Measurements from ENCODE around the gene C2orf42. TPM values are rescaled to one million over a fixed set of nuclear protein-coding genes. Genes with fewer than 3 reads are reported as not detected.

C2orf42 gene
- total RNA-seq, 1 donor from 2014 or later, result 17.9 TPM

DNA sequence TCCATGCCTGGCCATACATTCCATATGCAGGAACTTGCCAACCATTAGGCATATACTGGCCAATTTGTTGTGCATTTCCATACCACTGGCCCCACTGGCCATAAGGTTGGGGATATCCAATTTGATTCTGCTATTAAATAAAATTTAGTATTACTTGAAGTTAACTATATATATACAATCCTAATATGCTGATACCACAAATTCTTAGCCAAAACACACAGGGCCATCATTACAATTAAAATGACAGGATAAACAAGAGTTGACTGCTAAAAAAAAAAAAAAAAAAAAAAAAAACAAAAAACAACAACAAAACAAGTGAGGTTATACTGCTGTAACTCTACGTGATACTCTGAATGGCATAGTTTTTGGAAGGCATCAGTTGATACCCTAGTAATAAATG, 23.5 kb upstream of the C2orf42 start:
- FAIRE-seq (no peak), DNase-seq (ENCODE audit: low read depth) (no peak)
- no peak overlapping the region for H3K4me3 ChIP-seq (ENCODE audit: low read depth, low read length)
- H3K36me3 ChIP-seq (ENCODE audit: control insufficient read depth, insufficient read depth, low read length), result peaks cover 2% of the 10 kb centered on the region
- no peaks in the 10 kb centered on the region for H3K27me3 ChIP-seq (ENCODE audit: control insufficient read depth, insufficient read depth, low read length)
- no peak for TF ChIP-seq CTCF (IDR thresholded peaks at IDR 0.05; ENCODE audit: insufficient read depth, low read length, severe bottlenecking)

DNA sequence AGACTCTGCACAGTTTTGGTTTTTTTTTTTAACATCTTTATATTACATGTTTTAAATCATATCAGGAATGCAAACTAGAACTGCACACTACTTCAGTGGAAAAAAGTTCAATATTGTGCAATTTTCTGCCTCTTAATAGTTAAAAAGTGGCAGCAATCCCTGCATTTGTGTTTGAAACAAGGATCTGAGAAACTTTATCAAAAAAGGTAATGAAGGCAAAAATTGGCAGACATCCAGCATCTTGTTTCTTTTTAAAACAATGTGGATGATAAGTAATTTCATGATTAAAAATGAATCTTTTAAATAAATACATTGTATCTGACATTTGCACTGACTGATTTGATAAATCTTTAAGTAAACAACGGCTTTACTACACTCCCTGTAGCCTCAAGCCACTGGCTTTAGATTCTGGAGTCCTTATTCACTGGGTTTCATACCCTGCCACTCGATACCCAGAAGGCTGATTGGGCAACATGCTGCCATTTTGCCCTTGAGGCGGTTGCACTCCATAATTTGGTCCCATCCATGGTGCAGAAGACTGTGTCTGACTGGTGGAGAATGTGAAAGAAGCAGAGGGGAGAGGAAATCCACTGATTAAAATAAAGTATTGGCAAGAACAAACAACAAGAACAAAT, 21.6 kb upstream of the C2orf42 start:
- no peak overlapping the region for H3K4me3 ChIP-seq (ENCODE audit: low read depth, low read length)
- no peak for DNase-seq (ENCODE audit: low read depth)
- peaks cover 2% of the 10 kb centered on the region for H3K36me3 ChIP-seq (ENCODE audit: control insufficient read depth, insufficient read depth, low read length)
- TF ChIP-seq CTCF (IDR thresholded peaks at IDR 0.05; ENCODE audit: insufficient read depth, low read length, severe bottlenecking), result no peak
- no peak for FAIRE-seq
- no peaks in the 10 kb centered on the region for H3K27me3 ChIP-seq (ENCODE audit: control insufficient read depth, insufficient read depth, low read length)

DNA sequence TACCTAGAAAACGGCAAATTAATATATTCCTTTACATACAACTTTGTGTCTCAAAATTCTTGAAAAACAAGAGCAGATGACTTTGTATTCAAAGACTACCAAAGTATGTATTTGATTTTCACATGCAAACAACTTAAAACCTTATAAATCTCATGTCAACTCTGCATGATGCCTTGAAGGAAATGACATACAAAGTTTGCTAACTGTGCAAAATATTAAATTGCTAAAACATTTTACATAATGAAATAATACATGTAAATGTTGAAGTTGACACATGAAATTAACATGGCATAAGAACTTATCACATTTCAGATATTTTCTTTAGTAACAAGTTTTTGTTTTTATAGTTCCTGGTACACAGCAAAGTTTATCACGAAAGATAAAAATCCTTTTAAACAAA, 20.8 kb upstream of the C2orf42 start:
- H3K36me3 ChIP-seq (ENCODE audit: control insufficient read depth, insufficient read depth, low read length), result peaks cover 2% of the 10 kb centered on the region
- no peak for DNase-seq (ENCODE audit: low read depth)
- FAIRE-seq, result no peak
- no peak overlapping the region for H3K4me3 ChIP-seq (ENCODE audit: low read depth, low read length)
- no peaks in the 10 kb centered on the region for H3K27me3 ChIP-seq (ENCODE audit: control insufficient read depth, insufficient read depth, low read length)
- TF ChIP-seq CTCF (IDR thresholded peaks at IDR 0.05; ENCODE audit: insufficient read depth, low read length, severe bottlenecking), result no peak

GRCh38 chr2:70204452-70204851, 13.6 kb upstream of the C2orf42 start:
- no peak for TF ChIP-seq CTCF (IDR thresholded peaks at IDR 0.05; ENCODE audit: insufficient read depth, low read length, severe bottlenecking)
- DNase-seq (ENCODE audit: low read depth), result no peak
- FAIRE-seq, result no peak
- no peaks in the 10 kb centered on the region for H3K36me3 ChIP-seq (ENCODE audit: control insufficient read depth, insufficient read depth, low read length)
- H3K4me3 ChIP-seq (ENCODE audit: low read depth, low read length), result no peak overlapping the region
- no peaks in the 10 kb centered on the region for H3K27me3 ChIP-seq (ENCODE audit: control insufficient read depth, insufficient read depth, low read length)

GRCh38 chr2:70203086-70203485, 12.3 kb upstream of the C2orf42 start:
- TF ChIP-seq CTCF (IDR thresholded peaks at IDR 0.05; ENCODE audit: insufficient read depth, low read length, severe bottlenecking), result no peak
- no peak overlapping the region for H3K4me3 ChIP-seq (ENCODE audit: low read depth, low read length)
- H3K27me3 ChIP-seq (ENCODE audit: control insufficient read depth, insufficient read depth, low read length), result no peaks in the 10 kb centered on the region
- no peak for FAIRE-seq
- DNase-seq (ENCODE audit: low read depth), result no peak
- H3K36me3 ChIP-seq (ENCODE audit: control insufficient read depth, insufficient read depth, low read length), result no peaks in the 10 kb centered on the region

- DNase-seq (ENCODE audit: low read depth) (peak; percentile 17), FAIRE-seq (no peak)
- TF ChIP-seq CTCF (IDR thresholded peaks at IDR 0.05; ENCODE audit: insufficient read depth, low read length, severe bottlenecking), result no peak
- Histone ChIP-seq H3K4me3 (ENCODE audit: low read depth, low read length) (no peak overlapping the region), H3K36me3 (ENCODE audit: control insufficient read depth, insufficient read depth, low read length) (no peaks in the 10 kb centered on the region), H3K27me3 (ENCODE audit: control insufficient read depth, insufficient read depth, low read length) (no peaks in the 10 kb centered on the region)
Observed at GRCh38 chr2:70202236-70202806, 11.5 kb upstream of the C2orf42 start.
